B cell (primary cell): ENCODE results near the gene KIAA1217.

Experiments used
- CTCF ChIP-seq: fragments of 200-600 bp; IDR thresholded peaks from one replicate; pipeline ENCODE4 v1.8.0; 2022; ENCODE audit warnings: antibody characterized with exemption, mild to moderate bottlenecking
- EZH2 ChIP-seq: IDR thresholded peaks from 2 replicates; pipeline ENCODE4 v1.6.1; 2012; ENCODE audit warnings: borderline replicate concordance, low read depth, mild to moderate bottlenecking, moderate library complexity, low read length; ENCODE audit not compliant: insufficient read depth, poor library complexity, severe bottlenecking

GRCh38 chr10:24556126-24556749 lies 347.3 kb downstream of the KIAA1217 start:
- no peak for TF ChIP-seq CTCF
- no peak for TF ChIP-seq EZH2
